ENCODE measurements around the gene CST3.

CST3 gene

DNA sequence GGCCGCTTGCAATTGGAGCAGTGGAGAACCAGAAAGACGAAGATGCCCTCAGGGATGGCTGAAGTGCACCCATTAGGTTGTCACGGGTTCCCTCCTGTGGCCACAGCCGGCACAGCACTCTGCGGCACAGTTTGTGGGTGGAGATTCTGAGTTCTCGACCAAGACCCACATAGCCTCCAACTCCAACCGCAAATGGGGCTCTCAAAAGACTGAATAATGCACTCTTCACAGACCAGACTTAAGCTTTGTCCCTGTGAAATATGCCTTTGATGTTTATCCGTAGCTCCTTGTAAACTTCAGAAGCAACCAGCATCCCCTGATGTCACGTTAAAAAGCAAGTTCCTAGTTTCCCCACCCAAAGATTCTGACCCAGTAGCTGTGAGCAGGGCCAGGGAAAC lies 31.1 kb downstream of the CST3 start:
- in situ Hi-C loops (cut with HindIII; ENCODE audit: low sequenced_read_pairs): loop anchor here (25.0 kb wide), 1 partner anchor 194 kb away; the partner anchor contains the start of gene NAPB

DNA sequence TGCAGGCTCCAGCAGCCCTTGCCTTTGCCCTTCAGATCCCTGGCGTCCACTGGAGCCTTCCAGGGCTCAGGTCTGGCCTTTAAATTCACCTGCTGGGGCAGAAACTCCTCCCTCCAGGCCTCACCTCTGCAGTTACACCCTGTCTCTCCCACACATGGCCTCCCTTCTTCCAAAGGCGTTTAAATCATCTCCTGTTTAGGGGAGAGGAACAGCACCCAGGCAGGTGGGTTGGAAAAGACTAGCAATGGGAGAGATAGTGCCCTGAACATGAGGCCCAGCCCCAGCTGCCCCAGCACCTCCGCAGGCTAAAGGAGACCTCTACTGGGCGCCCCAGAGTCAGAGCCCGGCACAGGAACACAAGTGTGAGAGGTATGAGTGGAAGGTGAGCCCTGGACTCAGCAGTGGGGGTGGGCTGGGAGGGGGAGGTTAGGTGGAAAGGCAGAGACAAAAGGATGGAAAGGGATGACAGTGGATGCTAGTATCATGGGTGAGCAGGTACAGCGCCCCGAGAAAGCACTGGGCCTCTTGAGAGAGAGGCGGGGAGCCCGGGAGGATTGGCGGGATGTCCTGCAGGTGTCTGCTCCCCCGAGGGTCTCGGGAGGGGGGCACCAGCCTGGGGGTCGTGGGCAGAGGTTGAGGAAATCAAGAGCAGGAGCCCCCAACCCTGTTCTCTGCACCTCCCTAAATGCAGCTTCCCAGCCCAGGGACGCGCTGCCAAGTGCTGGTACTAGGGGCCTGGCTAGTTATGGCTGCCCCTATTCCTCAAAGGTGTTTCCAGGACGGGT lies 31.7 kb downstream of the CST3 start, which contains the start of gene CST9:
Gene CST9, minus strand, starts transcription at position 51 of the 785 bp plus-strand sequence. CDS start 53 bp downstream, outside the sequence.
- in situ Hi-C loops (cut with HindIII; ENCODE audit: low sequenced_read_pairs): loop anchor here (25.0 kb wide), 1 partner anchor 194 kb away; the partner anchor contains the start of gene NAPB

DNA sequence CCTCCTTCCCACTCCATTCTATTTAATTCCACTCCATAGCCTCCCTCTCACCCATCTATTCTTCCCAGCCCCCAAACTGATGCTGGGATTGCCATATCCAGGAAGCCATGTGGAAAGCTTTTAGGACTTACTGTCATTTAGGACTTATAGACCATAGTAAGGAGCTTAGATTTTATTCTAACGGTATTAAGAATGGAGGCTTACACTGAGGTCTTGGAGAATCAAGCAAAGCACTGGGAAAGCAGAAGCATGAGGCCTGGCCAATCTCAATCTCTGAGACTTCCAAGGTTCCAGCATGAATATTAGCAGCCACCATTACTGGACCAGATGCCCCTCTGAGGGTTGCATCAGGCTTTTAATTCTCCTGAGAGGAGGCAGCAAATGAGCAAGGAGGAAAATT lies 33.4 kb downstream of the CST3 start:
- in situ Hi-C loops (cut with HindIII; ENCODE audit: low sequenced_read_pairs): loop anchor here (25.0 kb wide), 1 partner anchor 192 kb away; the partner anchor contains the start of gene NAPB

DNA sequence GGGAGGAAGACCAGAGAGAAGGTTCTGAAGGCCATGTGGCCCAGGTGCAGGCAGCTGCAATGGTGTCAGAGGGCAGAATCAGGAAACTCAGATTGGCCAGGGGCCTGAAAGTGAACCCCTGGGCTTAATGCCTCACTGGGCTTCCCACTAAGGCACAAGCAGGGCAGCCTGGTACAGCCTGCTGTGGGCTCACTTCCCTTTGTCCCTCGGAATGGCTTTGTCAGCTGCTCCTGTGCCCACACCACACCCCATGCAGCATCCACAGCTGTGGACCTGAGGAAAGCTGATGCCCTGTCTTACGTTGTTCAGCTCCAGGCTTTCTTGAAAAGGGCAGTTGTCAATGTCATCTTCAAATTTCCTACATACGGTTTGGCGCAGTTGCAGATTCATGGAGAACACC lies 34.4 kb downstream of the CST3 start:
- in situ Hi-C loops (cut with HindIII; ENCODE audit: low sequenced_read_pairs): loop anchor here (25.0 kb wide), 1 partner anchor 191 kb away; the partner anchor contains the start of gene NAPB

DNA sequence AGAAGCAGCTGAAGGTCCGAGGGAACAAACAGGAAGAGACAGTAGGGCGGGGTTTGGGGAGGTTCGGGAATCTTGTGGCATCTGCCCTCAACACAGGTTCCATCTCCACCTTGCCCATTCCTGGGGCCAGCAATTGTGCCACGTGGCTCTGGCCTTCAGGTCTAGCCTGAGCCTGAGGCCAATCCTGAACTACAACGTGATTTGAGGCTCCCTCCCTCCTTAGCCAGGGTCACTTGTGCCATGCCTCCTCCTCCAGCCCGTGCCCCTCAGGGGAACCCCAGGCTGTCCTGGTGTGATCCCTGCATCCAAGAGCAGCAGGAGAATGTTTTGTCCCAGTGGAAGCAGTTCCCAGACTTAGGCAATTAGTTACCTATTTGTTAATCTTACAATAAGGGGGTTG lies 35.1 kb downstream of the CST3 start:
- in situ Hi-C loops (cut with HindIII; ENCODE audit: low sequenced_read_pairs): loop anchor here (25.0 kb wide), 1 partner anchor 190 kb away; the partner anchor contains the start of gene NAPB

DNA sequence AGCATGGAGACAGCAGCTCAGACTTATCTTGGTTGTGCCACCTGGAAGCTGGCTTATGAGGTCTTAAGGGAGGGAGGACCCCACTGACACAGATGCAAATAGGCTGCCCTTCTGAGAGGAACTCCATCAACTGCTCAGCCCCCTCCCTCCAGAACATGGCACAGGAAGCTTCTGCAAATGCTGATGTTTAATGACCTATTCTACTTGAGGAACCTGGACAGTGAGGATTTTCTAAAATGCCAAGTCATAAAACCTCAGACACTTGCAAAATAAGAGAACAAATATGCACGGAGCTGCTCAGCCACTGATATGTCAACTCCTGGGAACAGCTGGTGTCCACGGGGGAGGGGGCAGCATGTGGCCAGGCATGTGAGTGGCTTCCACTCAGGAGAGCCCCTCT lies 35.5 kb downstream of the CST3 start:
- in situ Hi-C loops (cut with HindIII; ENCODE audit: low sequenced_read_pairs): loop anchor here (25.0 kb wide), 1 partner anchor 190 kb away; the partner anchor contains the start of gene NAPB

DNA sequence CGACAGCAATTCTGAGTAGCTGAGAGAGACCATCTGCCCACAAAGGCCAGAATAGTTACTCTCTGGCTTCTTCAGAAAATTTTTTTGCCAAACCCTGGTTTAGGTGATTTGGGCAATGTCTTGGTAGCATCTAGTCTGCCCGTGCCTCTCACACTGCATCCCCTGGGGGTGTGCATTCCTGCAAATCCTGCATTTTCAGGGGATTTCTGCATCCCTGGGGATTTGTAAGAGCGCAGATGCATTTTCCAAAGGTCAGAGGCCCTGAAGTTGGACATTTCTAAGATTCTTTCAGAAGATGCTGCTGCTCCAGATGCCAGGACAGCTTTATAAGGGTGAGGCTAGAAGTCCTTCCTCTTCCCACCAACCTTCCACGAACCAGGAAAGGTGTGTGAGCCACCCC lies 36.0 kb downstream of the CST3 start:
- in situ Hi-C loops (cut with HindIII; ENCODE audit: low sequenced_read_pairs): loop anchor here (25.0 kb wide), 1 partner anchor 189 kb away; the partner anchor contains the start of gene NAPB

DNA sequence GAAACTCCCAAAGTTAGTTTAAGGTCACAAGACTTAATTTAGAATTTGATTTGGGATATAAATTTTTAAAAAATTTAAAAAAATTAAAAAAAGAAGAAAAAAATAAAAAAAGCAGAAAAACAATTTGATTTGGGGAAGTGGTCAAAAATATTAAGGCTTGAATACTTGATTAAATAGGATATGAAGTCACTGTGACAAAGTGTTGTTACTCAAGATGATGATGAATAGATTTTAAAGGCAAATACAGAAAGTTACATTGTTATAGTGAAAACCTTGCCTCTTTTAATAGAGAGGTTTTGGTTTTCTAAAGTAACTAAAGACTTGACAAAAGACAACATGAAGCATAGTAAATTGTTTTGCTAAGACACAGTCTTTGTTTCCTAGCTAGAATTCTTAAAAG lies 39.3 kb downstream of the CST3 start:
- in situ Hi-C loops (cut with HindIII; ENCODE audit: low sequenced_read_pairs): no loop called here

DNA sequence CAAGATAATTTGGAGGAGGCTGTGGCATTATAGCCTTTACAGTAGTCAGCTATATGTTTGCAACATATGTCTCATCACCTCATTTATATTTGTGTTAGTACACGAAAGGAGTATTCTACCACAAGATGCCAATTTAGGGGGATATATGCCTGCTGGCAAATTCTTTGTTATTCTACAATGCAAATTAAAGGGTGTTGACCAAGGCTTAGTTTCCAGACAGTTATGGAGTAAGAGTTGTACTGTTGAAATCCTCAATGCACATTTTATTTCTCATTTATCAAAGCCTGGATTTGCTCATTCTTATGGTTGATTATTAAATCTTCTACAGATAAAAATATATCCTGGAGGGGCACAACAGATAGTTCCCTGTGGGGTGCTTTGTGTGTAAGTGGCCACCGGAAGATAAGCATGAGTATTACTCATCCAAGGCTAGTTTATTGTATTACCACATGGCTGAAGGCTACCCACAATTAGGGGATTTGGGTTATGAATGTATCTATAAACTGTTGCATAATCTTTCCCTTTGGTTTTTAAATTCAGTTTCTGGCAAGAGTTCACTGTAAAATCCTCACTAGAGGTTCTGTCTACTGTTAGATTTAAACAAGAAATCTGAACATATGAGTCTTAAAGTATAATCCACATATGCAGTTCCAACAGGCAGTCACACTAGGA lies 41.0 kb downstream of the CST3 start:
- in situ Hi-C loops (cut with HindIII; ENCODE audit: low sequenced_read_pairs): no loop called here

DNA sequence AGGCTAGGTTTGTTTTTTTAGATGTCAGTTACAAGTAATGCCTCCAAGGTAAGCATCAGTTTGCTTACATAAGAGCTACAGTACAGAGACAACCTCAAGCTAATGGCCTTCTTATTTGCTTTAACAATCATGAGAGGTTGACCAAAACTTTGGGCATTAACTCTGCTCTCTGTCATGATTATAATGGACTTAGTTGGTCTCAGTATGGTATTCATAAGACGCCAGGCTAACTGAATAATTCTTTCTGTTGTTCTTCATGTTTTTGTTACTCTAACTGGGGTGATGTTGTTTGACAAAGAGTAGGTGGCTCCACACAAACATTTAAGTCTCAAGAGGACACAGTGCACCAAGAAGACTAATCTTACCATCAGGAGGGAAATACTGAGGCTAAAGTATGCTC lies 41.8 kb downstream of the CST3 start:
- in situ Hi-C loops (cut with HindIII; ENCODE audit: low sequenced_read_pairs): no loop called here

DNA sequence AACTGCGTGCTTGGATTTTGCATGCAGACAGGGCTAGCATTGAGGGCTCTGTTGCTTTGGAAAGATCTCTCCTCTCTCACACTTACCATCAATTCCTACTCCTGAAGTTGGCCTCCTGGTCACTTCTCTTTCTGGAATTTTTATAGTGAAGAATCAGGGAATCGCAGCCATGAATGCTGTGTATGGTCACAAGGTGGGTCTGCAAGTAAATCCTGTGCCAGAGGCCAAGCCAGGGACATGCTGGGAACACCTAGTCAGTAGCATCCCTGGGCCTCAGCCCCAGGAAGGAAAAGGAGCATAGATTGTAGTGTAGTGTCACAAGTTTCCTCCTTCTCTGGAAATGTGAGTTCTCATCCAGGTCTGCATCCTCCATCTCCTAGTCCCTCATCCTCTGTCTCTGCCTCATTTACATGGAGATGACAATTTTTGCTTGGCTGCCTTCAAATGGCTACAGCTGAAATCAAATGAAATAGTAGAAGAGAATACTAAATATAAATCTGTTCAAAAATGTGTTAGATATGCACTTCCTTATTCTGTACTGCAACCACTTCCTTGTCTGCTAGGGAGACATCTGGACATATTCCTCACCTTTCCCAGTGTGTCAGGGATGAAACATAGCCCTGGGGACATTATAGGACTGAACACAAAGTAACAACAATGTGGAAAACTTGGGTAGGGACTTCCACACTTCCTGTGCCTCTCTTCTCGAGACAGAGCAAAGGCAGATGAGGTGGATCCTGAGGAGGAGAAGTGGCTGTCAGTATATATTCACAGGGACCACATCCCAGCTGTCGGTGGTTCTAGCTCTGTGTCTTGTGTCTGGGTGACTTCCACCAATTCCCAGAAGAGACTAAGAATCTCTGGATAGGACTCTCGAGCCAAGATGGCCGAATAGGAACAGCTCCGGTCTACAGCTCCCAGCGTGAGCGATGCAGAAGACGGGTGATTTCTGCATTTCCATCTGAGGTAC lies 49.0 kb downstream of the CST3 start:
- in situ Hi-C loops (cut with HindIII; ENCODE audit: low sequenced_read_pairs): no loop called here

DNA sequence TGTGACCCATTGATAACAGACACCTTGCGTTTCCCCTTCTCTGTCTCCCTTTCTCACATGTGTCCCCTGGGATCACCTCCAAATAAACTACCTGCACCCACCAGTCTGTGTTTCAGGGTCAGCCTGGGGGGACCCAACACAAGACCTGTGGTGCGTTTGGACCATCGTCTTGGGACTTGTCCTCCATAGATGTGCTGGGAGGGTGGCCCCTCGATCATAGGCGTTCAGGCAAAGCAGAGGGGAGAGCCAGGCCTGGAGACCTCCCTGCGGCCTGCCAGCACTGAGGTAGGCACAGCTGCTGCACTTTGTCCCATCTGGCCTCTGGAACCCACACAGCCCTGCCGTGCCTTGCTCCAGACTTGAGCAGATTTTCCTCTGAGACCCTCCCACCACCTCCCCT lies 50.1 kb downstream of the CST3 start:
- in situ Hi-C loops (cut with HindIII; ENCODE audit: low sequenced_read_pairs): no loop called here

DNA sequence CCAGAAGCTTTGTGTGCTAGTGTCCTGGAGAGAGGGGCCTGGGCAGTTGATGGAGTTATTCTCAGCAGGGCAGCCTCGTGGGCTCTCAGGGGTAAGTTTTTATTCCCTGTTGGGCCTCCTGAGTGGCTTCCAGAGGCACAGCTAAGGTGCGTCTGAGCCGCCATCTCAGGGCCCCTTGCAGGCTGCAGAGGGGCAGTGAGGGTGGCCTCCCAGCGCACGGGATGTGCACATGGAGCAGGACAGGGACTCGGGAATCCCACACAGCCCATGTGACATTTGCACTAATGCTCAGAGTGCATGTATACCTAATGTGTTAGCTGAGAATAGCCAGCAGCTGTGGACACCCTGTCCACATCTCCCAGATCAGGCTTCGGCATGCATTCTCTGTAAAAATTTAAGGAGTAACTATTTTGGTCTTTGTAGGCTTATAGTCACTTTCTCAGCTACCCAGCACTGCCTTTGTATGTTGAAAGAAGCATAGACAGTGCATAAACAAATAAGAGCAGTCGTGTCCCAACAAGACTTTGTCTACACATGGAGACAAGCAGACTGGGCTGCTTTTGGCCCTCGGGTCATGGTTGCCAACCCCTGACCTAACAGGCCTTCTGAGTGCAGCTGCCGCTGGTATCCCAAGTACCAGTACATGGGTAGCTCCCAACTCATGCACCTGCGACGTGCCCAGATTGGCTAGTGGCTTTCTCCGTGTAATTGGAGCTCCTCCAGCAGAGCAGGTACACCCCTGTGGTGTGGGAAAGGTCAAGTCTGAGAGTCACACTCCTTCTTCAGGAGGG lies 50.8 kb downstream of the CST3 start:
- in situ Hi-C loops (cut with HindIII; ENCODE audit: low sequenced_read_pairs): no loop called here

DNA sequence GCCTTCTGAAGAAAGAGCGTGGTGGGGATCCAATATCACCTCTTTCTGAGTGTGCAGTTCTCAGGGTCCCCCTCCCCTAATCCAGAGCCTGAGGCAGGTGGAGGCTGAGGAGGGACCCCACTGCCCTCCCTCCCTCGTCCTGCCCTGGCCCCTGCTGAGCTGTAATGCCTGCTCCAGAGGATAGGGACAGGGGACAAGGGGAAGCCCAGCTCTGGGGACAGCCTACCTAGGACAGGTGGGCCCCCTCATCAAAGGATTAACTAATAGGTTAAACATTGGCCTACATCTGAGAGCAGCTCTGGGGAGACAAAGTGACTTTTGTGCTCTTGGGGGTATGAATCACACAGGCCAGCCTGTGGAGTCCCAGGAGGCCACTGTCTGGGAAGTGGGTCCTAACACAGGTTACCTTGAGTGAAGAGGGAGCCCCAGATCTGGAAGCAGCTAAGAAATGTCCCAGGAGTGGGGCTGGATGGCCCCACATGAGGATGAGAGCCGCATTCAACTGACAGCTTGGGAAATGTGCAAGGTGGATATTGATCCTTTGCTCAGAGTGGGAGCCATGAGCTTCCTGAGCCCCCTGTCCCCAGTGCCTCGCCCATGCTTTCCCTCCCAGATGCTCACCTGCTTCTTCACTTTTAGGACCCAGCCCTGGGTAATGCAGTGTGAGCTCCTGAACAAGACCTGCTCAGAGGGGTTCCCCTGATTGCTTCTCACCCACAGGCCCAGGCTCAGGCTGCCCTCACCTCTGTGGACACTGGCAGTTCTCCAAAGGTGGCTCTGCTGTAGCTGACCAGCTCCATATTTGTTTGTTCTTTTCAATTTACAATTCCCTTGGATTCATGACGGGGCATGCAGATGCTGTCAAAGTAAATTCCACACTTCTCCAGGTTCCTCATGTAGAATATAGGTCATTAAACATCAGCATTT lies 51.7 kb downstream of the CST3 start:
- in situ Hi-C loops (cut with HindIII; ENCODE audit: low sequenced_read_pairs): no loop called here

DNA sequence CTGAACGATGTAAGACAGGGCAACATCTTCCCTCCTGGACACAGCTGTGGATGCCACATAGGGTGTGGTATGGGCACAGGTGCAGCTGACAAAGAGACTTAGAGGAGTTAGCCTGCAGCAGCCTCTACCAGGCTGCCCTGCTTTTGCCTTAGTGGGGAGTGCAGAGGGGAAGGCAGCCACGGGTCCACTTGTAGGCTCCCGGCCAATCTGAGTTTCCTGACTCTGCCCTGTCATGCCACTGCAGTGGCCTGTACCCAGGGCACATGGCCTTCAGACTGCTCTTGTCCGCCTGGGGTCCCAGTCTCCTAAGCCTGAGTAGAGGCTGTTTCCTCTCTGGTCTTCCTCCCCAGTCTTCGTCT lies 52.3 kb downstream of the CST3 start:
- in situ Hi-C loops (cut with HindIII; ENCODE audit: low sequenced_read_pairs): no loop called here

DNA sequence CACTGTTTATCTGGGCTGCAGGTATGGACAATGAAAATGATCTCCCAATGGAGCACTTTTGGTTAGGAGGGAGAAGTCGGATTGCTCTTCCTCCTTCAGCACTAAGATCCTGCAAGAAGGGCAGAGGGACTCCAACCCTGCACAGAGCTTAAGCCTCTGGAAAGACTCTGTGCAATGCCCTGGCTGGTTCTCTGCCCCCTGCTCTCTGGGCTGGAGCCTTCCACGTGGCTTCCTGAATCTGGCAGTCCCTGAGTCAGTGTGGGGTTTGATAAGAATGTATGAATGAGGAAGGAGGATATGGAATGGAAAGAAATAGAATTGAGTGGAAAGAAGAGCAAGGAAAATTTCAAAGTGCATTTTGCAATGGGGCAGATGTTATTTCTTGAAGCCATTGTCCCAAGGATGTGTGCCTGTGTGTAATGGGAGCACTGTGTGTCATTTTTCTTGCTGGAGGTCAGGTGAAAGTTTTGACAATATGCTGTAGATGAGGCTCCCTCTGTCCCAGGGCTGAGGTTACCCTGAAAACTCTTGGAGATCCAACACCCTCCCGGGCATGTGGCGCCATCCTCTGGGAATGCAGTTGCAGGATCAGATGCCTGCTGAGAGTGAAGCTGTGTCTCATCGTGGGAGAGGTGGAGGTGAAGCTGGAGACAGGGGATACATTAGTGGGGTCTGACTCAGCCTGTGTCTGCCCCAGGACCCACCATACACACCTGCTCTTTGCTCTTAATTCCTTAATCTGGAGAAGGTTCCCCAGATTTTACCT lies 53.1 kb downstream of the CST3 start:
- in situ Hi-C loops (cut with HindIII; ENCODE audit: low sequenced_read_pairs): no loop called here
